ENCODE results near the gene FOLR2.

- TF ChIP-seq EZH2phosphoT487 (IDR thresholded peaks at IDR 0.05; ENCODE audit: insufficient read depth, low read depth) (no peak), EZH2 (IDR thresholded peaks at IDR 0.05; ENCODE audit: insufficient read depth, poor library complexity, severe bottlenecking) (no peak)
These were observed 22.1 kb downstream of the FOLR2 start for GRCh38 chr11:72238492-72239312.
